Midbrain (tissue), 1 donor: ENCODE data around the gene CCDC77.

ENCODE experiments used
- DNase-seq: peaks from one replicate; lab custom pipeline; 2025; lab: John Stamatoyannopoulos, UW

Gene CCDC77

DNA sequence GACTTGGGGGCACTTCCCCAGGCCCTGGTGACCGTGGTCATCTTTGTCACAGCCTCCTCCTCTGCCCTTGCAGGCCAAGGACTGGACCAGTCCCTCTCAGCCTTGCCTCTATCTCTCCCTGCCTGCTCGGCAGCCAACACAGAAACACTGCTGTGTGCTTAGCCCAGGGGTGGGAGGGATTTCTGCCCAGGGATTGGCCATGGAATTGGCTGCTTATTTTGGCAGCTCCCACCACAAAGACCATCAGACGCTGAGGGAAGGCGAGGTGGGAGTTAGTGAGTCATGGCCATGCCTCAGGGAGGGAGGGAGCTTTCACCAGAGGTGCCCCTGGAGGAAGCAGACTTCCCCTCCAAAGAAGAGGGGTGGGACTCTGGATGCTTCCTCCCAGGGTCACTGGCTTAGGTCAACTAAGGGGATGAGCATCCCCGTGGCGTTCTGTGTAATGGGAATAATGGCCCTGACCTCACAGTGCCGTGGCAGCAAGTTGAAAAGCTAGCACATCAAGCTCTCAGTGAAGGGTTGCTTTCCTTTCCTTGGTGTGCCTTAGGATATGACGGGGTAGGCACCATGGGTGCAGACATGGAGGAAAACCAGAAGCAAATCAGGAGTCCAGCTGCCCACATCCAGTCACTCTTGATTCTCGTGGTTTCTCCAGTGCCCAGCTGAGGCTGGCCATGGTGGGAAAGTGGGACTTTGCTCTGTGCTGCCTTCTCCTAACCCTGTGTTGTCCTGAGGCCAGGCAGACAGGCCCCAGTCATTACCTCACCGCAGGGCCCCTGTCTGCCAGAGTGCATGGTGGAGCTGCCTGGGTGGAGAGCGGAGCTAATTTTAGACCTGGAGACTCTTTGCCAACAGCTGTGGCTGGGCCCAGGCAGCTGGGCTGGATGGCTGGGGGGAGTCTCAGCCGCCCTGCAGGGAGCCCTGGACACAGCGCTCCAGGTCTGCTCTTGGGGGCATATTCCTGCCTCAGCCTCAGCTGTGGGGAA, 79.7 kb downstream of the CCDC77 start:
- no peak for DNase-seq

DNA sequence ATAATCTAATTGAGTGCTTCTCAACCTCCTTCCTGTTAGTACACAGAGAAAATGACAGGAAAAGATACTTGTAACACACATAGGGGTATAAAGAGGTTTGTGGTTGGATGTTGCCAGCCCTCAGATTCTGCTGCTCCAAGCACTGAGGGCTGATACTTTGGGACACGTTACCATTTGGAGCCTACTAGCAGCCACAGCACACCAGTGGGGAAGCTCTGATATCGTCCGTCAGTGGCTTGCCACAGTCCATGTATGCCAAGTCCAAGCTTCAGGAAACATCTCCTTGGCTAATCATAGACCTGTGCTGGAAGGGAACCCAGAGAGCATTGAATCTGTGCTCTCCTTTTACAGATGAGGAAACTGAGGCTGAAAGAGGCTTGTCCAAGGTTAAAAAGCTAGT, 80.6 kb downstream of the CCDC77 start:
- DNase-seq = no peak

DNA sequence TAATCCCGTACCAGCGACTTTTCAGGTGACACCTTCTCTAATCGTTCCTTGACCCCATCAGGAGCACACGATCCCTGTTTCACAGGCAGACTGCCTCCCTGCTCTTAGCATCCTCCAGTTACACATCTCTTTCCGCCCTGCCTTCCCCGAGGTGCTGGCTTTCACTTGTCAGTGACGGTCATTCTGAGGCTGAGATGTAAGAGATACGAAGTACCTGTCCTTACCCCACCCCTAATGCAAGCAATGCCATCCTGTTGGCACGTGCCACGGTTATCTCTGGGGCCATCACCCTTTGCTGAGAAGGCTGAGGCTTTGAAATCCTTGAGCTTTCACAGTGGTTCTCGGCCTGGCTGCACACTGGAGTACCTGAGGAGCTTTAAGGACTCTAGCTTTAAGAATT, 82.7 kb downstream of the CCDC77 start:
- DNase-seq = no peak

DNA sequence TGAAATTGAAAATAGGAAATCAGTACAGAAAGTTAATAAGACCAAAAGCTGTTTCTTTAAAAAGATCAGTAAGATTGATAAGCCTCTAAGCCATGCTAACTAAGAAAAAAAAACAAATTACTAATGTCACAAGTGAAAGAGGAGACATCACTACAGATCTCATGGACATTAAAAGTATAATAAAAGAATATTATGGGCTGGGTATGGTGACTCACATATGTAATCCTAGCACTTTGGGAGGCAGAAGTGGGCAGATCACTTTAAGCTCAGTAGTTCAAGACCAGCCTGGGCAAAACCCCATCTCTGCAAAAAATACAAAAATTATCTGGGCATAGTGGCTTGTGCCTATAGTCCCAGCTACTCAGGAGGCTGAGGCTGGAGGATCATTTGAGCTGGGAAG, 88.8 kb downstream of the CCDC77 start:
- DNase-seq = no peak
